ENCODE data around the gene SMC2.

DNA sequence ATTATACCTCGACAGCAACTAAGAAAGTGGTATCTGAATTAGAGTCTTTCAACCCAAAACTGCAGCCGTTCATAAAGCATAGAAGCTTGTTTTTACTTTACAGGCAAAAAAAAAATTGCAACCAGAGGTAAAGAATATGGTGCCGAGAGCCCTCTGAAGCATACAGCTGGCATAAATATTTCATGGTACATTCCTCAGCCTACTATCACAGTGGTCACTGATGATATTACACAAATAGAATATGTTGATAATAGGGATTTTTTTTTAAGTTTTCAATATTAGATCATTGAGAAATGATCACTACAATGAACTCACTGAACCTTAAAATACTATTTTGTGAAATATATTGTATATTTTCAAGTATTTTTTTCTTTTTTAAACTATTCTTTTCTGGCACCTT lies 6.2 kb upstream of the SMC2 start:
- no peak for TF ChIP-seq ZNF484 (CRISPR knock-in tag; IDR thresholded peaks at IDR 0.05; ENCODE audit: borderline replicate concordance, low read depth)
- no peak for TF ChIP-seq POLR2AphosphoS5 (IDR thresholded peaks at IDR 0.05; ENCODE audit: low read depth, low read length)
- TF ChIP-seq FOXP1 (IDR thresholded peaks at IDR 0.05) = no peak
- no peak for TF ChIP-seq FOXP1 (CRISPR knock-in tag; IDR thresholded peaks at IDR 0.05)
- no peak for TF ChIP-seq FOSL2 (CRISPR knock-in tag; IDR thresholded peaks at IDR 0.05)
- TF ChIP-seq, protein P1, sequence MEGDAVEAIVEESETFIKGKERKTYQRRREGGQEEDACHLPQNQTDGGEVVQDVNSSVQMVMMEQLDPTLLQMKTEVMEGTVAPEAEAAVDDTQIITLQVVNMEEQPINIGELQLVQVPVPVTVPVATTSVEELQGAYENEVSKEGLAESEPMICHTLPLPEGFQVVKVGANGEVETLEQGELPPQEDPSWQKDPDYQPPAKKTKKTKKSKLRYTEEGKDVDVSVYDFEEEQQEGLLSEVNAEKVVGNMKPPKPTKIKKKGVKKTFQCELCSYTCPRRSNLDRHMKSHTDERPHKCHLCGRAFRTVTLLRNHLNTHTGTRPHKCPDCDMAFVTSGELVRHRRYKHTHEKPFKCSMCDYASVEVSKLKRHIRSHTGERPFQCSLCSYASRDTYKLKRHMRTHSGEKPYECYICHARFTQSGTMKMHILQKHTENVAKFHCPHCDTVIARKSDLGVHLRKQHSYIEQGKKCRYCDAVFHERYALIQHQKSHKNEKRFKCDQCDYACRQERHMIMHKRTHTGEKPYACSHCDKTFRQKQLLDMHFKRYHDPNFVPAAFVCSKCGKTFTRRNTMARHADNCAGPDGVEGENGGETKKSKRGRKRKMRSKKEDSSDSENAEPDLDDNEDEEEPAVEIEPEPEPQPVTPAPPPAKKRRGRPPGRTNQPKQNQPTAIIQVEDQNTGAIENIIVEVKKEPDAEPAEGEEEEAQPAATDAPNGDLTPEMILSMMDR (CRISPR knock-in tag; IDR thresholded peaks at IDR 0.05) = no peak
- TF ChIP-seq HCFC1 (IDR thresholded peaks at IDR 0.05; ENCODE audit: low read depth, low read length) = no peak
- no peak for TF ChIP-seq ATF7 (IDR thresholded peaks at IDR 0.05)
- TF ChIP-seq ATF7 (CRISPR knock-in tag; IDR thresholded peaks at IDR 0.05) = no peak
- TF ChIP-seq, protein P2, sequence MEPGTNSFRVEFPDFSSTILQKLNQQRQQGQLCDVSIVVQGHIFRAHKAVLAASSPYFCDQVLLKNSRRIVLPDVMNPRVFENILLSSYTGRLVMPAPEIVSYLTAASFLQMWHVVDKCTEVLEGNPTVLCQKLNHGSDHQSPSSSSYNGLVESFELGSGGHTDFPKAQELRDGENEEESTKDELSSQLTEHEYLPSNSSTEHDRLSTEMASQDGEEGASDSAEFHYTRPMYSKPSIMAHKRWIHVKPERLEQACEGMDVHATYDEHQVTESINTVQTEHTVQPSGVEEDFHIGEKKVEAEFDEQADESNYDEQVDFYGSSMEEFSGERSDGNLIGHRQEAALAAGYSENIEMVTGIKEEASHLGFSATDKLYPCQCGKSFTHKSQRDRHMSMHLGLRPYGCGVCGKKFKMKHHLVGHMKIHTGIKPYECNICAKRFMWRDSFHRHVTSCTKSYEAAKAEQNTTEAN (CRISPR knock-in tag; conservative IDR thresholded peaks at IDR 0.05) = no peak
- TF ChIP-seq HDAC6 (IDR thresholded peaks at IDR 0.05; ENCODE audit: low read depth, low read length) = no peak

Data from HepG2 (cell line).